Measurements from ENCODE around the gene ACIN1. TPM values are rescaled to one million over a fixed set of nuclear protein-coding genes. Genes with fewer than 3 reads are reported as not detected.
A peak's percentile ranks its signal among the peaks of the same experiment; 100 is the strongest.

ACIN1 gene
- total and polyA plus RNA-seq, 2 of the 13 experiments (the other 11 are each of a cell fraction or from before 2014, with no cell fraction given) = 165 to 183 TPM

- TF ChIP-seq KIAA2018 (CRISPR knock-in tag; IDR thresholded peaks at IDR 0.05; ENCODE audit: borderline replicate concordance) = no peak
- 0 out of 2 replicates have a peak, but pooled peaks have one; percentile 30 for TF ChIP-seq ZNF83 (CRISPR knock-in tag; IDR thresholded peaks at IDR 0.05; ENCODE audit: borderline replicate concordance)
- TF ChIP-seq DR1 (CRISPR knock-in tag; IDR thresholded peaks at IDR 0.05) = no peak
- TF ChIP-seq CC2D1A (CRISPR knock-in tag; IDR thresholded peaks at IDR 0.05) = no peak
- TF ChIP-seq ZNF605 (CRISPR knock-in tag; IDR thresholded peaks at IDR 0.05) = no peak
- no peak for TF ChIP-seq ZNF160 (CRISPR knock-in tag; IDR thresholded peaks at IDR 0.05)
- no peak for TF ChIP-seq HINFP (CRISPR knock-in tag; IDR thresholded peaks at IDR 0.05; ENCODE audit: low read depth)
- TF ChIP-seq ZNF563 (CRISPR knock-in tag; IDR thresholded peaks at IDR 0.05) = peak; percentile 31; the same call in 1 of the 2 replicates
- no peak for TF ChIP-seq ZNF547 (CRISPR knock-in tag; IDR thresholded peaks at IDR 0.05)
- TF ChIP-seq KMT2B (CRISPR knock-in tag; IDR thresholded peaks at IDR 0.05) = no peak
- no peak for TF ChIP-seq PLRG1 (conservative IDR thresholded peaks at IDR 0.05)
- no peak for TF ChIP-seq SP4 (CRISPR knock-in tag; IDR thresholded peaks at IDR 0.05)
- no peak for TF ChIP-seq SP1 (IDR thresholded peaks at IDR 0.05)
- TF ChIP-seq SP1 (CRISPR knock-in tag; IDR thresholded peaks at IDR 0.05) = no peak
- no peak for TF ChIP-seq CREBL2 (CRISPR knock-in tag; IDR thresholded peaks at IDR 0.05; ENCODE audit: borderline replicate concordance)
- TF ChIP-seq ZNF740 (CRISPR knock-in tag; IDR thresholded peaks at IDR 0.05) = no peak
Observed at GRCh38 chr14:23053426-23053825, 41.5 kb downstream of the ACIN1 start (continued).

Measured in HepG2 (cell line).